Left forelimb (tissue), 1 donor: ENCODE data around the gene BICRA.

Source experiments
- DNase-seq: peaks from one replicate; pipeline ENCODE4 v3.0.0-alpha.2; 2018; ENCODE audit warnings: low spot score

Gene BICRA

DNA sequence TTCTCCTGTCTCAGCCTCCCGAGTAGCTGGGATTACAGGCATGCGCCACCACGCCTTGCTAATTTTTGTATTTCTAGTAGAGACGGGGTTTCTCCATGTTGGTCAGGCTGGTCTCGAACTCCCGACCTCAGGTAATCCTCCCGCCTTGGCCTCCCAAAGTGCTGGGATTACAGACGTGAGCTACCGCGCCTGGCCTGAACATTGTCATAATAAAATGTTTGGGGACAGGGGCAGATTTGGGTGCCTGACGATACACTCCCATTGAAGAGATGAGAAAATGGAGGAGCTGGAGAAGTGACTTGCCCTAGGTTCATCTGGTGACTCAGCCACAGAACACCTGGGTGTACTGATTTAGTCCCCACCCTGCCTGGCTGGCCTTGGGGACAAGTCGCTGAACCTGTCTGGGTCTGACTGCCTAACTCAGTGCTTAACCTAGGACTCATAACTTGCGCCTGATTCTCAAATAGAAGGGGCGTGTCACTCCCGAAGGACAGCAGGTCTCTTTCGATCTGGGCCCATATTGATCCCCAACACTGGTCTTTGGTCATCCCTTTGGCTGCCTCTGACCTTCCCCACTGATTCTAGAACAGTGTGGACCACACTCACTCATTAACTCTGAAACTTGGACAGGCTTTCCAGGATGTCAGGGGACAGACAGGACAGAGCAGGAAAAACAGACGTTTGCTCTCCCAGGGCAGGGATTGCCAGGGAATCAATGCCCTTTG, 7.6 kb upstream of the BICRA start:
- no peak for DNase-seq

DNA sequence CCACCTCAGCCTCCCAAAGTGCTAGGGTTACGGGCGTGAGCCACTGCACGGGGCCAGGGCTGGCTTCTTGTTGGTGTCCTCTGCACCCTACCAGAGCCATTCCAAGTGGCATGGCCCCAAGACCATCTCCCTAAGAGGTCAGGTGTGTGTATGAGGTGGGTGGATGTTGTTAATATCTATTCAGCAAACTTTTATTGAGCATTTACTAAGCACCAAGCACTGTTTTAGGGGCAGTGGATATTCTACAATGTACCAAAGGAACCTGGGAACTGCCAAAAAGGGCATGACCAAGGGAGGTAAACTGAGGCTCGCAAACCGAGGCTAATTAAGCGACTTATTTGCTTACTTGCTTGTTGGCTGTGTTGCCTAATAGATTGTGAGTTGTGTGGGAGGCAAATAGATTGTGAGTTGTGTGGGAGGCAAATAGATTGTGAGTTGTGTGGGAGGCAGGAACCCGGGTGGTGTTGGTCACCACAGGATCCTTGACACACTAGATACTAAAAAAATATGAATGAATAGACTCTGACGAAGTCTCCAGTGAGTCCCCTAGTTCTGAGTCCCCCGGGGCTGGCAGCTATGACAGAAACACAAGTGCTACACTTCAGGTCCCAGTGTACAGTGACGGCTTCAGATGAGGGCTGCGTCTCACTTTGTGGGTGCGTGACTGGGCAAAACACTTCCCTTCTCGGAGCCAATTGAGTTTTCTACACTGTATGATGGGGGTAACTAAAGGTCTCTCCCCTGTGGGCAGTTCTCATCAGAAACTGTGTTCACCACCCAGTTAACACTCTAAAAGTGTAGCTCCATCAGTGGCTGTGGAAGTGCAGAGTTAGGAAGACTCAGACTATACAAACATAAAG, 5.0 kb upstream of the BICRA start:
- no peak for DNase-seq

DNA sequence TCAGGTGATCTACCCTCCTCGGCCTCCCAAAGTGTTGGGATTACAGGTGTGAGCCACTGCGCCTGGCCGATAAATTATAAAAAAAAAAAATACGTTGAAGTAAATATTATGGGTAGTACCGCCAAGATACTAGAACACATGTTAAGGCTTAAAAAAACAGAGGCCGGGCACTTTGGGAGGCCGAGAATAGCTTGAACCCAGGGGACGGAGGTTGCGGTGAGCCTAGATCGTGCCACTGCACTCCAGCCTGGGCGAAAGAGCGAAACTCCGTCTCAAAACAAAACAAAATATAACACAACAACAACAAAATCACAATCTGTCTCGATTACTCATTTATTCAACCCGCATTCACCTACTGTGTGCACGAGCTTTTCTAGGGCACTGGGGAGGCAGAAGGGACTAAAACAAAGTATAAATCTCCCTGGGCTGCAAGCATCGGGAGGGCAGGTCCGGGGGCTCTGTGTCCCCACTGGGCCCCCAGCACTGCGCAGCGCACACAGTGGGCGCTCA, 1.3 kb upstream of the BICRA start:
- no peak for DNase-seq

DNA sequence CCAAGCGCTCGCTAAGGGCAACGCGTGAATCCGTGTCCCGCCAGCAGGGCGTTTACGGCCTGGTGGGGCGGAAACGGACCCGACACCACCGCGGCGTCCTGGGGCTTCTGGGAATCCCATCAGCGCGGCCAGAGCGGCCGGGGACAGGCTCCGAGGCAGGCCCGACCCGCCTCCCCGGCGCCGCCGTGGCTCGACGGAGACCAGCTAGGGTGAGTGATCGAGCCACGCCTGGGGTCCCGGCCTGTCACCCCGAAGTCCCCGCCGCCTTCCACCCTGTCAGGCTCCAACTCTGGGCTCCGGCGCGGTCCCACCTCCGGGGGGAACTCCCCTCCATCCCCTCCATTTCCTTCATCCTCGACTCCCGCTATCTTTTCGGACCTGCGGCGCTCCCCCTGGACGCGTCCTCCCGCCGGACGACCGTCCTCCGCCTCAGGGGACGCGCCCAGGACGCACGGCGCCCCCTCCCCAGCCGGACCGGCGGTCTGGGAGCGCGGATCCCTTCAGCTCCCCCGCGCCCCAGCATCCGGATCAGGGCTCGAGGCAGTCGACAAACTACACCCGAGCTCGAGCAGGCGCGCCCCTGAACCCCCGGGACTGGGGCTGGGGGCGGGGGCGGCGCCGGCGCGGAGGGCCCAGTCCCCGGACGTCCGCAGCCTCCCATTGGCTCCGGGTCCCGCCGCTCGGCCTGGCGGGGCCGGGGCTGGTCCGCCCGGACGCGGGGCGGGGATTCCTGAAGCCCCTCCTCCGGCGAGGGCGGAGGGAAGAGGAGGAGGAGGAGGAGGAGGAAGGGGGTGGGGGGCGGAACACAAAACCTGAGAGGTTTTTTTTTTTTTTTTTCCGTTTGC, 638 bp upstream of the BICRA start:
- peak; percentile 97 for DNase-seq

DNA sequence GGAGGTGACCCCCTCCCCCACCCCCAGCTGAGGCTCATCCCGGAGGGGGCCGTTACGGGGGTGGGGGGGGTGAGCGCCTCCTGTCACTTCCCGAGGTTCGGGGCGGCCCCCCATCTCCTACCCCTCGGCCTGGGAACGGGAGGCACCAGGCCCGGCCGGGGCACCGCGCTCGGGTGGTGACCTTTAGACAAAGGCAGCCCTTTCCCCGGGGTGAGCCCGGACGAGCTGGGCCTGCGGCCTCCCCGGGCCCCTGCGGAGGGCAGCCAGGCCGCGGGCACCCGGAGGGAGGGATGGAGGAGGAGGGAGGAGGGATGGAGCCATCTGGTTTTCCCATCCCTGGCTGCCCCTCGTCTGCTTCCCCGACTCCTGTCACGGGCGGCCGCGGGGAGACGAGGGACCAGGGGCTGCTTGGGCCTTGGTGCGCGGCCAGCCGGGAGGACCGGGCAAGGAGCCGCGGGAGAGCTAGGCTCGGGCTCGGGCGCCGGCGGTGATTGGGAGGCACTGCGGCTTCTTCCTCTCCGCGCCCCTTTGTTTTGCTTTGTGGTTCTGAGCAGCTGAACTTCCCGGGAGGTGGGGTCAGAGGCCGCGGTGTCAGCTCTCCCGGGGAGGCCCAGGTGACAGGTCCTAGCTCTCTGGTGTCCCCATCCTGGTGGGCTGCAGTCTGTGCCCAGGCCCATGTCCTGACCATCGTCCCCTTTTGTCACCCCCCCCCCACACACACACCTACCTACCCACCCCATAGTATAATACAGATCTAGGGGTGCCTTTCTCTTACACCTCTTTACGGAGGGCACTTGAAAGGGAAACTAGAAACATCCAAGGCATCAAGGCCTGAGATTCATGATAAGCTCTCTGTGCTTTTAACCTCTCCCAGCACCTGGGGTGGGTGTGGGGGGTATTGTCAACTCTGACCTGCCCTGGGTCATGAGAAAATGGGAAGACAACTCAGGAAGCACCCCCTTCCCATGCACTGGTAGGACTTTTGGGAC, 1.3 kb downstream of the BICRA start:
- no peak for DNase-seq

DNA sequence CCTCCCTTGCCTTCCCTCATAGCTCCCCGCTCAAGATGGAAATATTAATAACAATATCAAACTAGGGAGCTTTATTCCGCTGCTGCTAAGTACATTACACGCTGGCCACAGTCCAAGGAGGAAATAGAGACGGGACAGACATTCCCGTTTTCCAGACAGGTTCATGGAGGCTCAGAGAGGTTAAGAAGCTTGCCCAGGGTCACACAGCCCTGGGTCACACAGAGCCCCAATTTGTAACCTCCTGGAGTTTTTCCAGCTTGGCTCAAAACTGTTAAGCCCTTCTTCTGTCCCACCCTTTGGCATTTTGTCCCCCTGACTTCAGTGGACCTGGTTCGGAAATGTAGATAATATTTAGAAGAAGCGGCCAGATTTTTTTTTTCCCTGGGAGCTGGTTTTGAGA, 2.0 kb downstream of the BICRA start:
- DNase-seq: no peak

DNA sequence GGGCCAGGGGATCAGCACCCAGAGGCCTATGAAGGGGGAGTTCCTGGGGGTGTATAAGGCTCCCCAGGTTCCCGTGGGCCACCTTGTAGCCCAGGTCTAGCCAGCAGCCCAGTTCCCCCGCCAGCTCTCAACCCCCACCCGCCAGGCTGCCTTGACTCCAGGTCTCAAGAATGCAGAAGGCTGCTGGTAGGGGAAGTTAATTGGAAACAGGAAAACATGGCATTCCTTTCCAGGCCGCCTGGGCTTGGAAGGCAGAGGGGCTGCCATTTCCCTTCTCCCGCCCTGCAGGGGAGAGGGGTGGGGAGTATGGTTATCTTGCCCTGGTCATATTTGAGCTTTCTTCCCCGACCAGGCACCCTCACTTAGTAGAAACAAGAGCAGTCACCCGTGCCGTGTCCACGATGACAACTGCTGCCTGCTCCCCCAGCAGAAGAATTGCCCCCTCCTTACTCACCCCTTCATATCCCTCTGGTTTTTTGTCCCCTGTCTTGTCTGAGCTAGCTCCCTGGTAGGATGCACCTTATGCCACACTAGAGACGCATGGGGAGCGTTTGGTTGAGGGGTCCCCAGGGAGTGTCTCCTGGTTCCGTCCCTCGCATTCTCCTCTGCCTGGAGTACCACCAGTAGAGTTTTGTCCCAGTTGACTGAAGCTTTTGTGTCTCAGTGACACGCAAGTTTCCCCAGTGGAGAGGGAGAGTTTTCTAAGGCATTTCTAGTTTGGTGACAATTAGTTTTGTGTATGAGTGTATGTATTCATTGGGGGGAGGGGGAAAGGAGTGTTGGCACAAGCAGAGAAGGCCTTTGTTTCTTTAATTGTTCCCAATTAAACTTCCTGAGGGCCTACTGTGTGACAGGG, 4.5 kb downstream of the BICRA start:
- DNase-seq: no peak

DNA sequence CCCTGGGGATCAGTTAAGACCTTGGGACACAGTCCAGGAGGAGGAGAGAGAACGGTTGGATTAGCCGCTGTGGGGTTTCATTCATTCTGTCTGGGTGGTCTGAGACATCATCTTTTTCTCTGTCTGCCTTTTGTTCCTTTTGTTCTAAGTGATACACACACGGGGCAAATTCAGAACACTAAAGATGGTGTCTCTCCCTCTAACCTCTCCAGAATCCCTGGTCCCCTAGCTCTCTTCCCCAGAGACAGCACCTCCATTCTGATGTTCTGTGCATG, 5.0 kb downstream of the BICRA start:
- DNase-seq: no peak

DNA sequence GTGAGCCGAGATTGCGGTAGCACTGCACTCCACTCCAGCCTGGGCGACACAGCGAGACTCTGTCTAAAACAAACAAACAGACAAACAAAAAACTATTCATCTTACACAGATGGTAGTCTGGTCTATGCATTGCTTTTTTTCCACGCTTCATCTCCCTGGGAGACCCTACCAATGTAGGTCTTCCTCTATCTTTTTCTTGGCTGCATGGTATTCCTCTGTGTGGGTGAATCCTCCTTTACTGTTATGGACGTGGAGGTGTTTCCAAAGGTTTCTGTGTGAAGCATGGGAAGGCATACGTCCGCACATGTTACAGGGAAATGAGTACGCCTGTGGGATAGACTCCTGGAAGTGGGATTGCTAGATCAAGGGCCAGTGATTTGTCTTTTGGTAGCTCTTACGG, 5.6 kb downstream of the BICRA start:
- no peak for DNase-seq

DNA sequence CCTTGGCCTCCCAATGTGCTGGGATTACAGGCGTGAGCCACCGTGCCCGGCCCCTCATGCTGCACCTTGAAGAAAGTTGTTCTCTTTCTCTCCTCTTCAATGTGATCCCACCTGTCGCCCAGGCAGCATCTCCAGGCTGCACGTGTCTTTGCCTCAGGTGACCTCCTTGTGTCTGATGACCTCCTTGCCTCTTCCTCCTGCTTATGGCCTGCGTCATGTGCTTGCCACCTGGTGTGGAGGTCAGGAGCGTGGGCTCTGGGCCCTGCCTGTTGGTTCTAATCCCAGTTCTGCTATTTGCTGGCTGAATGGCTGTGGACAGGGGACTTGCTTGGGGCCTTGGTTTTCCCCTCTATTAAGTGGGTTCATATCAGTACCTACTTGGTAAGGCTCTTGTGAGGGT, 6.3 kb downstream of the BICRA start:
- DNase-seq: no peak

DNA sequence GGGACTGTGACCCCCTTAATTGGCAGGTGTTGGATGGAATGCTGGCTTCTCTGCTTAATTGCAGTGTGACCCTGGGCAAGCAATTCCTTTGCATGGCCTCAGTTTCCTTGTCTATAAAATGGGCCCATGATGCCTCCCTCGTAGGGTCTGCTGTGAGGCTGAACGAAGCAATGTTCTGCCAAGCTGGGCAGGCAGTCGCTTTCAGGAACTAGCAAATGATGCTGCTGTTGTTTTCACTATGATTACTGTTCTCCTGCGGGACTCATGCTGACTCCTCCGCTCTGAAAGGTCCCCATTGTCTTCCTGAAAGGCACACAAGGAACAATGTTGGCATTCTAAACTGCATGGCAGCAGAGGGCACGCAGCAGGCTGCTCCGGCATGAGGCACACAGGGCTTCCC, 6.8 kb downstream of the BICRA start:
- no peak for DNase-seq

DNA sequence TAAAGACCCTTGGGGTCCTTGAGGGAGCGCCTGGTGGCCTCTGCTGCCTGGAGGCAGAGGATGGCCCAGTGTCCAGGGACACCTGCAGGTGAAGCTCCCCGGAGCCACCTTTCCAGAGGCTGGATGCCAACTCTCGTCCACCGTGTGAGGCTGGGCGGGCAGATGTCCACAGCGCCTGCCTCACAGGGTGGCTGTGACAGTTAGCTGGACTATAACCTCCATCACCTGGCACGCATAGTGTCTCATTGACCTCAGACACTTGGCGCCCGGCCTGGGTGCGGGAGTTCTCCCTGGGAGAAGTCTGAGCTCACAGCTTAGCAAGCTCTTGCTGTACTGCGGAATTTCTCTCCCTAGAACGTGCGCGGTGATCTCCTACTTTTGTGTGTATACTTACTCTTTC, 9.8 kb downstream of the BICRA start:
- DNase-seq: no peak

DNA sequence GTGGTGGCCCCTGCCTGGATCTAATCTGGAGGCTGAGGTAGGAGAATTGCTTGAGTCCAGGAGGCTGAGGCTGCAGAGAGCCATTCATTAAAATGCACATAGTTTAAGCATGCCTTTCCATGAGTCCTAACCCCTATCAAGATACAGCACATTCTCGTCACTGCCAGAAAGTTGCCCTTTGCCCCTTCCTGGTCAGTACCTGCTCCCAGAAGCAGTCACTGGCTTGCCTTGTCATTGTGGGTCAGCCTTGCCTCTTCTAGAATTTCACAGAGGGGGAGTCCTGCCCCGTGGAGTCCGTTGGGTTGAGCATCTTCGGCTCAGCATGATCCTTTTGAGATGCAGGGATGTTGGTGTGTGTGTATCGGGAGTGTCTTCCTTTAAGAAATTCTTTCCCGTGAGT, 10.8 kb downstream of the BICRA start:
- no peak for DNase-seq

DNA sequence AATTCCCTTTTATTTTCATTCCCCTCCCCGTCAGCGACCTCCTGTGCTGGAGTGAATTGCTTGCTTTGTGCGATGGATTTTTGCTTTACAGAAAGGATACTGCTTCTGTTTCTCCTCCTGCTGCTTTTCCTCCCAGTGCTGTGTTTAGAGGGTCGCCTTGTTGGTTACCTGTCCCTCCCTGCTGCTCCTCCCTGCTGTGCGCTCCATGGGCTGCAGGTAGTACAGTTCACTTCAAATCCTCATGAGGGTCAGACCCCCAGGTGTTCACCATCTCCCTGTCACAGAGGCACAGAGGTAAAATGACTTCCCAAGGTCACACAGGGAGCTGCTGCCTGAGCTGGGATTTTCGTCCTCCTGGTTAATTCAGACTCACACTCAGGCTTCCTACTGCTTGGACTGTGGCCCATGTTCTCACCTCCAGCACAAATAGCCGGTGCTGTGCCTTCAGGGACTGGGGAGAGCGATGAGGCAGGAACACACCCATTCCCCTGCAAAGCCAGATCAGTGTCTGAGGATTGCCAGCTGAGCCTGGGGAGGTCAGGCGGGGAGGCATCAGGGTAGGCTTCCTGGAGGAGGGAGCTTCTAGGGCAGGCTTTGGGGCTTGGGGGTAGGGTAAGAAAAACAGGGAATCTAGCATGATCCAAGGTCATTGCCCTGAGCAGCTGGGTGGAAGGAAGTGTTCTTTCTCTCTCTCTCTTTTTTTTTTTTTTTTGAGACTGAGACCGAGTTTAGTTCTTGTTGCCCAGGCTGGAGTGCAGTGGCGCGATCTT, 14.4 kb downstream of the BICRA start:
- DNase-seq: no peak

DNA sequence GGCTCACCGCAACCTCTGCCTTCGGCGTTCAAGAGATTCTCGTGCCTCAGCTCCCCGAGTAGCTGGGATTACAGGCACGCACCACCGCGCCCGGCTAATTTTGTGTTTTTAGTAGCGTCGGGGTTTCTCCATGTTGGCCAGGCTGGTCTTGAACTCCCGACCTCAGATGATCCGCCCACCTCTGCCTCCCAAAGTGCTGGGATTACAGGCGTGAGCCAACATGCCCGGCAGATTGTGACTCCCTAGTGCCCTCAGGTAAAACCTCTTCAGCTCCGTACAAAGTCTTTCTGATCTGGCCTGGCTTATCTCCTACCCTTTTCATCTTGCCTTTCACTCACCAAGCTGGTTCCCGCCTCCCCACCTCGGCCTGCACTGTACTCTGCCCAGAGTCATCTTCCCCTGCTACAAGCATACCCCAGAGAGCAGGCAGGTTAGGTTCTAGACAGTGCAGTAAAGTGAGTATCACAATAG, 15.0 kb downstream of the BICRA start:
- no peak for DNase-seq

DNA sequence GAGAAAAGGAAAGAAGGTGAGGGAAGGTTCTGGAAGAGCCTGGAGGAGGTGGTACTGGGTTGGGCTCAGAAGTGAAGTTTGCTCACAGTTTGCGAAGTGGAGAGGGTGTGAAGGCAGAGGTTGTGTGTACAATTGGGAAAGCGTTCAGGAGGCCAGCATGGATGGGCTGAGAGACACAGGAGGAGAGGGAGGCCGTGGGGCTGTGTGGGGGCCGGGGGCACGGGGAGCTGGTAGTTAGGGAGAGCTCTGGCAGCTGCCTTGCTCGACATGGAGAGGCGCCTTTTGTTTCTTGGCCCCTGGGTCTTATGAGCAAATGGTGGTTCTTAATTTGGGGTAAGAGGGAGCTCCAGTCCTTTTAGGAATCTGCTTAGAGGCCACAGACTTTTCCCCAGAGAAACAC, 16.7 kb downstream of the BICRA start:
- no peak for DNase-seq

DNA sequence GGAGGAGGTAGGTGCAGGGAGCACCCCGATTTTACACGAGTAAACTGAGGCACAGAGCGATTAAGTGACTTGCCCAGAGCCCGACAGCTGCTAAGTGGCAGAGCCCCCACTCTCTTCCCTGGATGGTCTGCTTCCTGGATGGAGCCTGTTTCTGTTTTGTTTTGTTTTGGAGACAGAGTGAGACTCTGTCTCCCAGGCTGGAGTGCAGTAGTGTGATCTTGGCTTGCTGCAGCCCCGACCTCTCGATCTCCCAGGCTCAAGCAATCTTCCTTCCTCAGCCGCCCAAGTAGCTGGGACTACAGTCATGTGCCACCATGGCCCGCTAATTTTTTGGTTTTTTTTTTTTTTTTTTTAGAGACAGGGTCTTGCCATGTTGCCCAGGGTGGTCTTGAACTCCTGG, 17.3 kb downstream of the BICRA start:
- no peak for DNase-seq

DNA sequence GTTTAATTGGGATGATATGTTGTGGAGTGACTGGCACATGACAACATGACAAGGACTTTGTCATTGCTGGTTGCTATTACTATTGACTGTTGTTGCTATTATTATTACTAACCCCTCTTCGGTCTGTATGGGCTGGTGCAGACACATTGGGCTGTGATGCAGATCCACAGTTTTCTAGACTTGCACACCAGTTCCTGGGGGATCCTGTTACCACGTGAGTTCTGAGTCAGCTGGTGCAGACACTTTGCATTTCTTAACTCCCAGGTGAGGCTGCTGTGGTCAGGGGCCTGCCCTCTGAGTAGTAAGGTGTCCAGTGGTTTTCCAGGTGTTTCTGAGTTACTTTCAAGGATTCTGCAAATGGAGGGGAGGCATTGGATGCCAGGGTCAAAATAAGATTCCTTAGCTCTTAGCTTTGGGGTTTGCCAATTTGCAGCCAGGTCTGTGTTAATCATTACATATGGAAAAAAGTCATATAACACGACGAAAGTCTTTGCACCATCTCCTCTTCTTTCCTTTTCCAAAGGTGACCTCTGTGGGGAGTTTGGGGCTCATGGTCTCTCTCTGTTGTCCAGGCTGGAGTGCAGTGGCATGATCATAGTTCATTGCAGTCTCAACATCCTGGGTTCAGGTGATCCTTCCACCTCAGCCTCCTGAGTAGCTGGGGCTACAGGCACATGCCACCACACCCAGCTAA, 19.3 kb downstream of the BICRA start:
- DNase-seq: no peak

DNA sequence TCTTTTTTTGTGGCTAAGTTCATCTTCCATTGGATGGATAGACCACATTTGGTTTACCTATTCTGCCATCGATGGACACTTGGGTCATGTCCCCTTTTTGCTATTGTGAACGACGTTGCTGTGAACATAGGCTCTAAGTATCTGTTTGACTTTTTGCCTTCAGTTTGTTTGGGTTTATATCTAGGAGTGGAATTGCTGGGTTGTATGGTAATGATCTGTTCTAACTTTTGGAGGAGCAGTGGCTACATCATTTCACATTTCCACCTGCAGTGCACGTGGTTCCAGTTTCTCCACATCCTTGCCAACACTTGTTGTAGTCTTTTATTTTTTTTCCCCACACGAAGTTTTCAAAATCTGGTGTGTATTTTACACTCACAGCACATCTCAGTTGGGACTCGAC, 21.7 kb downstream of the BICRA start:
- DNase-seq: no peak
